Lower leg skin (tissue), 4 donors: Measurements from ENCODE around the gene CCR4. TPM values are rescaled to one million over a fixed set of nuclear protein-coding genes. Genes with fewer than 3 reads are reported as not detected.
"Not testable (repeated sequence)": the region's sequence is repeated elsewhere in the genome, so short reads cannot be mapped to it uniquely, and the experiment has no call there.

Source experiments
- DNase-seq, 2 donors: peaks; one replicate each; pipeline ENCODE4 v3.0.0-alpha.2; 2019; ENCODE audit warnings: low spot score in 2 of 2
- H3K4me3 ChIP-seq: fragments of 200-600 bp; sonication (generic); 2 replicates; pipeline ENCODE4 v1.5.1; 2017; ENCODE audit warnings: mild to moderate bottlenecking, low read depth; ENCODE audit not compliant: poor library complexity, severe bottlenecking
- CTCF ChIP-seq, 3 donors: fragments of 450-650 bp; IDR thresholded peaks; one replicate each; pipeline ENCODE4 v1.5.1; 2016; ENCODE audit warnings: antibody characterized with exemption in 3 of 3, mild to moderate bottlenecking in 3 of 3, moderate library complexity in 2 of 3
- POLR2A ChIP-seq, 2 donors: fragments of 450-650 bp; IDR thresholded peaks; one replicate each; pipeline ENCODE4 v1.6.1; 2016 to 2017; ENCODE audit warnings: antibody characterized with exemption in 2 of 2, mild to moderate bottlenecking in 1 of 2, moderate library complexity in 1 of 2
- WGBS, 2 donors: methylation state at CpG; one replicate each; pipeline ENCODE4 v1.1.5; 2018; 5-methylcytosine and 5-hydroxymethylcytosine counted together
- intact Hi-C: fragments of 100-400 bp; cut with DNase I; formaldehyde crosslinking; loops from one replicate; pipeline ENCODE4 v1.15.0; 2023; ENCODE audit warnings: low total_unique reads
- total RNA-seq, 4 donors: library from RNA; depleted of rRNA; stranded (reverse); fragments of >200 nt; gene quantifications; one replicate each; pipeline ENCODE4 v1.1.0, GENCODE V29; 2016

The CCR4 gene
- total RNA-seq, 4 donors from 2014 or later = 0.23 to 0.69 (median 0.42) TPM

DNA sequence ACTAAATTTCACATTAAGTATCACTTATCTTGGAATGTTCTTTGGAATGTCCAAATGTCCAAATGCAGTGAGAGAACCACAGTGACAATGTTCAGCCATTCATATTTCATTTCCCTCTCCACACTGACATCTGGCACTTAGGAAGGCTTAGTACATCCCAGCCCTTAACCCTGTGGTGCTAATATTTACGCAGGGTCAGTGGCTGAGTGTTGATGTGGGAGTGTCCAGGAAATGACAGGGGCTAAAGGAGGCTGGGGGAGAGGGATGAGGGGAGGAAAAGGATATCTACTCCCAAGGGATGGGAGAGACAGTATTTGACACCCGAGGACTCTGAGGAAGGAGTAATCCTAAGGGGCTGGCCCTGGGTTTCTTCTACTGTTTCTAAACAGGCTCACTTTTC lies 14.1 kb upstream of the CCR4 start:
- no peak for TF ChIP-seq CTCF (IDR thresholded peaks at IDR 0.05)
- 61 to 71% methylated on average over 2 of the region's 2 CpGs for WGBS, 2 donors
- DNase-seq = peak in 1 of 2 donors; percentile 2
- H3K4me3 ChIP-seq = no peak overlapping the region
- intact Hi-C loops = loop anchor here (10.0 kb wide), 1 partner anchor 203 kb away; no protein-coding TSS in a partner anchor

DNA sequence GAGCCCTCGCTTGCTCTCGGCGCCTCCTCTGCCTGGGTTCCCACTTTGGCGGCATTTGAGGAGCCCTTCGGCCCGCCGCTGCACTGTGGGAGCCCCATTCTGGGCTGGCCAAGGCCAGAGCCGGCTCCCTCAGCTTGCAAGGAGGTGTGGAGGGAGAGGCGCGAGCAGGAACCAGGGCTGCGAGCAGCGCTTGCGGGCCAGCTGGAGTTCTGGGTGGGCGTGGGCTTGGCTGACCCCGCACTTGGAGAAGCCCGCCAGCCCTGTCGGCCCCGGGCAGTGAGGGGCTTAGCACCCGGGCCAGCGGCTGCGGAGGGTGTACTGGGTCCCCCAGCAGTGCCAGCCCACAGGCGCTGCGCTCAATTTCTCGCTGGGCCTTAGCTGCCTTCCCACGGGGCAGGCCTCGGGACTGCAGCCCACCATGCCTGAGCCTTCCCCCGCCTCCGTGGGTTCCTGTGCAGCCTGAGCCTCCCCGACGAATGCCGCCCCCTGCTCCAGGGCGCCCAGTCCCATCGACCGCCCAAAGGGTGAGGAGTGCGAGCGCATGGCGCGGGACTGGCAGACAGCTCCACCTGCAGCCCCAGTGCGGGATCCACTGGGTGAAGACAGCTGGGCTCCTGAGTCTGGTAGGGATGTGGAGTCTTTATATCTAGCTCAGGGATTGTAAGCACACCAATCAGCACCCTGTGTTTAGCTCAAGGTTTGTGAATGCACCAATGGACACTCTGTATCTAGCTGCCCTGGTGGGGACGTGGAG lies 11.7 kb upstream of the CCR4 start:
- peak in 1 of 2 donors; percentile 79 for DNase-seq
- intact Hi-C loops = loop anchor here (10.0 kb wide), 1 partner anchor 205 kb away; no protein-coding TSS in a partner anchor
- WGBS, 2 donors = 92 to 97% methylated on average over 19 to 24 of the region's 40 CpGs
- not testable (repeated sequence) for H3K4me3 ChIP-seq

DNA sequence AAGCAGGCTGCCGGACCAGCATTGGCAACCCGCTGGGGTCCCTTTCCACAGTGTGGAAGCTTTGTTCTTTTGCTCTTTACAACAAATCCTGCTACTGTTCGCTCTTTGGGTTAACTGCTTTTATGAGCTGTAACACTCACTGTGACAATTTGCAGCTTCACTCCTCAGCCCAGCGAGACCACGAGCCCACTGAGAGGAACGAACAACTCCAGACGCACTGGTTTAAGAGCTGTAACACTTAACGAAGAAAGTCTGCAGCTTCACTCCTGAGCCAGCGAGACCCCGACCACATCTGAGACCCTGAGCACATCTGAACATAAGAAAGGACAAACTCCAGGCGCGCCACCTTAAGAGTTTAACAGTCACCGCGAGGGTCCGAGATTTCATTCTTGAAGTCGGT lies 10.7 kb upstream of the CCR4 start:
- intact Hi-C loops = no loop called here
- H3K4me3 ChIP-seq = no peak overlapping the region
- TF ChIP-seq POLR2A (IDR thresholded peaks at IDR 0.05) (no peak), CTCF (IDR thresholded peaks at IDR 0.05) (no peak)
- WGBS, 2 donors = 85 to 87% methylated on average over 16 of the region's 16 CpGs
- DNase-seq = peak in 1 of 2 donors; percentile 65

GRCh38 chr3:32945136-32945535 lies 6.3 kb upstream of the CCR4 start:
- TF ChIP-seq POLR2A (IDR thresholded peaks at IDR 0.05) = no peak
- TF ChIP-seq CTCF (IDR thresholded peaks at IDR 0.05) = no peak
- intact Hi-C loops = no loop called here
- no peak overlapping the region for H3K4me3 ChIP-seq
- 56 to 73% methylated on average over 3 of the region's 3 CpGs for WGBS, 2 donors
- no peak for DNase-seq

DNA sequence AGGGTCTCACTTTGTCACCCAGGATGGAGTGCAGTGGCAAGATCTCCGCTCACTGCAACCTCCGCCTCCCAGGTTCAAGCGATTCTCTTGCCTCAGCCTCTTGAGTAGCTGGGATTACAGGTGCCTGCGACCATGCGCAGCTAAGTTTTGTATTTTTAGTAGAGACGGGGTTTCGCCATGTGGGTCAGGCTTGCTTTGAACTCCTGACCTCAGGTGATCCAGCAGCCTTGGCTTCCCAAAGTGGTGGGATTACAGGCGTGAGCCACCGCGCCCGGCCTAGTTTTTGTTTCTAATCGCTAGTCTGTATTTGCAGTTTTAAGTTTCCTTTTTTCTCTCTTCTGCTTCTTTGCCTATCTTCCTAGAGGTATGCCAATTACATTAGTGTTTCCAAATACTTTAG lies 5.8 kb upstream of the CCR4 start:
- WGBS, 2 donors = 90 to 91% methylated on average over 11 of the region's 12 CpGs
- DNase-seq, intact Hi-C loops: not testable (repeated sequence)

DNA sequence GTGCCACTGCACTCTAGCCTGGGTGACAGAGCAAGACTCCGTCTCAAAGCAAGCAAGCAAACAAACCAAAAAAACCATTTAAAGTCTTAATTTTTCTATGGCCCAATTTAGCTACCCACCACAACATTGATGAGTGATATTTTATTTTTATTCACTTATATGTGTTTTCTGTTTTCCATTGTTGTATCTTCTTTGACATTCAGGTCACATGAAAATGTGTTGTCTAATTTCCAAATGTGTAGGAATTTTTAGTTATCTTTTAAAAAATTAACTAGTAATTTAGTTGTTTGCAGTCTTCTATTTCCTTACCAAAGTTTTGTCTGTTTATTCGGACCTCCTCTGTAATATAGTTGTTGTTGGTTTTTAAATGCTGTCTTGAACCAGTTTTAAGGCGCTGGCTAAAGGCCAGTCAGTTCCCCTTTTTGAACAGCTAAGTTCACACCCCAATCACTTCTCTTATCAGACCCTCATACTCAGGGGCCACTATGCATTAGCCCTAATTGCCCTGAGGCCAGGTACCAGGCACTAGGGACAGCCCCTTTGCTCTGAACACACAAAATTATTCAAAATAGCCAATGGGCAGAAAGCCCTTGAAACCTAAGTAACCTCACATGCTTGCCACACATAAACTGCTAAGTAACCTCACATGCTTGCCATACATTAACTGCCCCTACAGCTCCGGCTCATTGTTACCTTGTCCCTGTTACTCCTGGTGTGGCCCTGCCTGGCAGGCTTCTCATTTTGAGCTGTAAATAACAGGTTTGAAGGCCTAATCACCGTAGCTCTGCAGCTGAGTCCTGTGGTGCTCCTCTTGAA lies 4.3 kb upstream of the CCR4 start:
- intact Hi-C loops = no loop called here

More for the DNA sequence above, 5.8 kb upstream of the CCR4 start:
- not testable (repeated sequence) for H3K4me3 ChIP-seq

More for the DNA sequence above, 4.3 kb upstream of the CCR4 start:
- 80 to 81% methylated on average over 5 of the region's 5 CpGs for WGBS, 2 donors
- no peak overlapping the region for H3K4me3 ChIP-seq
- DNase-seq = no peak
- TF ChIP-seq POLR2A (IDR thresholded peaks at IDR 0.05) (no peak), CTCF (IDR thresholded peaks at IDR 0.05) (no peak)
